ENCODE measurements around the gene SIN3B.

Gene SIN3B

GRCh38 chr19:16917401-16917800 is 88.2 kb downstream of the SIN3B start:
- no peak overlapping the region for H3K4ac ChIP-seq (ENCODE audit: low read depth, low read length)
- no peak overlapping the region for H2BK5ac ChIP-seq (ENCODE audit: low read depth, low read length, poor library complexity)
- H3K27me3 ChIP-seq (ENCODE audit: insufficient read depth, low read length) = peaks cover 2% of the 10 kb centered on the region
- H3K4me1 ChIP-seq (ENCODE audit: control insufficient read depth in 1 of 2, insufficient read depth in 2 of 2, low read length in 2 of 2) = no peaks in the 10 kb centered on the region
- no peaks in the 10 kb centered on the region for H3K79me1 ChIP-seq (ENCODE audit: low read length)
- H4K8ac ChIP-seq (ENCODE audit: low read depth, low read length) = no peak overlapping the region
- no peak overlapping the region for H2AFZ ChIP-seq (ENCODE audit: insufficient read depth, low read length, poor library complexity)
- no peak overlapping the region for H2BK12ac ChIP-seq (ENCODE audit: low read length)
- peaks cover 25% of the 10 kb centered on the region for H3K9me3 ChIP-seq (ENCODE audit: insufficient read depth, low read depth, low read length)
- H3K79me2 ChIP-seq (ENCODE audit: control insufficient read depth, insufficient read depth, low read length, poor library complexity) = no peaks in the 10 kb centered on the region
- H3K14ac ChIP-seq (ENCODE audit: low read length) = no peak overlapping the region
- no peak overlapping the region for H3K27ac ChIP-seq (ENCODE audit: low read depth, low read length)
- H3K9ac ChIP-seq (ENCODE audit: low read length) = no peak overlapping the region
- no CpG with 5 or more reads among the region's 7 CpGs for WGBS (ENCODE audit: extremely low coverage, insufficient coverage, insufficient read length)
- H3K36me3 ChIP-seq (ENCODE audit: control insufficient read depth in 1 of 2, insufficient read depth in 2 of 2, low read length in 2 of 2) = no peaks in the 10 kb centered on the region
- DNase-seq = no peak
- no peak overlapping the region for H3K4me3 ChIP-seq (ENCODE audit: low read depth, low read length)
- no peak overlapping the region for H3K4me2 ChIP-seq (ENCODE audit: low read length)
- H2BK120ac ChIP-seq (ENCODE audit: insufficient read depth, low read length, poor library complexity) = no peak overlapping the region
- H4K12ac ChIP-seq (ENCODE audit: low read depth, low read length) = no peak overlapping the region
- H3K18ac ChIP-seq (ENCODE audit: low read length) = no peak overlapping the region
- H4K91ac ChIP-seq (ENCODE audit: low read depth, low read length) = no peak overlapping the region
- H2AK5ac ChIP-seq (ENCODE audit: low read length) = no peak overlapping the region
- no peak overlapping the region for H3K23ac ChIP-seq (ENCODE audit: low read length)

GRCh38 chr19:16919496-16919895 is 90.3 kb downstream of the SIN3B start:
- Histone ChIP-seq H3K9ac (ENCODE audit: low read length) (no peak overlapping the region), H3K79me2 (ENCODE audit: control insufficient read depth, insufficient read depth, low read length, poor library complexity) (no peaks in the 10 kb centered on the region), H3K27ac (ENCODE audit: low read depth, low read length) (no peak overlapping the region), H3K23ac (ENCODE audit: low read length) (no peak overlapping the region), H3K4ac (ENCODE audit: low read depth, low read length) (no peak overlapping the region), H2AFZ (ENCODE audit: insufficient read depth, low read length, poor library complexity) (no peak overlapping the region), H4K8ac (ENCODE audit: low read depth, low read length) (no peak overlapping the region), H2BK5ac (ENCODE audit: low read depth, low read length, poor library complexity) (no peak overlapping the region), H3K36me3 (ENCODE audit: control insufficient read depth in 1 of 2, insufficient read depth in 2 of 2, low read length in 2 of 2) (no peaks in the 10 kb centered on the region), H2BK120ac (ENCODE audit: insufficient read depth, low read length, poor library complexity) (no peak overlapping the region), H3K27me3 (ENCODE audit: insufficient read depth, low read length) (no peaks in the 10 kb centered on the region), H3K9me3 (ENCODE audit: insufficient read depth, low read depth, low read length) (peaks cover 14% of the 10 kb centered on the region), H4K12ac (ENCODE audit: low read depth, low read length) (no peak overlapping the region), H2AK5ac (ENCODE audit: low read length) (no peak overlapping the region), H3K18ac (ENCODE audit: low read length) (no peak overlapping the region), H2BK12ac (ENCODE audit: low read length) (no peak overlapping the region), H3K14ac (ENCODE audit: low read length) (no peak overlapping the region), H3K4me1 (ENCODE audit: control insufficient read depth in 1 of 2, insufficient read depth in 2 of 2, low read length in 2 of 2) (no peaks in the 10 kb centered on the region), H3K4me3 (ENCODE audit: low read depth, low read length) (no peak overlapping the region), H3K4me2 (ENCODE audit: low read length) (no peak overlapping the region), H3K79me1 (ENCODE audit: low read length) (no peaks in the 10 kb centered on the region), H4K91ac (ENCODE audit: low read depth, low read length) (no peak overlapping the region)
- no peak for DNase-seq
- WGBS (ENCODE audit: extremely low coverage, insufficient coverage, insufficient read length) = no CpG with 5 or more reads among the region's 4 CpGs

DNA sequence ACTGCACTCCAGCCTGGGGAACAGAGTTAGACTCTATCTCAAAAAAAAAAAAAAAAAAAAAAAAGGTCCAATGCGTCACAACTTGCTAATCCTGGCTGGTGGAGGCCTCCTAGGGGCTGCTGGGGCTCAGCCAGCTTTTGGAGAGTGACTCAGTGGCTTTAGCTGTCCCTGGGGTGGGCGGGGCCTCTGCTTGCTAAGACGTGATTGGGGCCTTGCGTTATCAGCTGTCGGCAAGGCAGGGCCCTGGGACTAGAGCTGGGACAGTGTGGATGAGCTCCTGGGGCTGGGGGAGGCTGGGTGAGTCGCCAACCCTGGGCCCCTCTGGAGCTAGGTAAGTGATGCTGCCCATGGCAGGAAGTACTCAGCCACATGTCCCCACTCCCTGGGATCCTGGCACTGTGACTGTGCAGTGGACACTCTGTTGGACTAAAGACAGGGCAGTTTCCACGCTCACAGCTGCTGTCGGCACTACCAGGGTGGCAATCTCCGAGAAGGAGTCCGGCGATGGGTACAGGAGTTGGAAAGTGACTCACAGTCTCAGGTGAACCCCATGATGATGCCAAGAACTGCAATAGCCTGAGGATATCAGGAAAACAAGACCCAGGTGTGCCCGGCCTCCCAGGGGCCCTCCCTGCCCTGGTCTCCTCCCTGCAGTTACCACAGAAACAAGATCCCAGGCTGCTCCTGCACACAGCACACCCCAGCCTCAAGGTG is 91.8 kb downstream of the SIN3B start:
- H3K79me1 ChIP-seq (ENCODE audit: low read length) = no peaks in the 10 kb centered on the region
- no peak overlapping the region for H3K18ac ChIP-seq (ENCODE audit: low read length)
- DNase-seq = peak; percentile 5 to 12
- no peak overlapping the region for H4K12ac ChIP-seq (ENCODE audit: low read depth, low read length)
- H3K23ac ChIP-seq (ENCODE audit: low read length) = no peak overlapping the region
- H2BK5ac ChIP-seq (ENCODE audit: low read depth, low read length, poor library complexity) = no peak overlapping the region
- H3K4me1 ChIP-seq (ENCODE audit: control insufficient read depth in 1 of 2, insufficient read depth in 2 of 2, low read length in 2 of 2) = no peaks in the 10 kb centered on the region
- no peak overlapping the region for H3K14ac ChIP-seq (ENCODE audit: low read length)
- H3K36me3 ChIP-seq (ENCODE audit: control insufficient read depth in 1 of 2, insufficient read depth in 2 of 2, low read length in 2 of 2) = no peaks in the 10 kb centered on the region
- no peak overlapping the region for H3K4me3 ChIP-seq (ENCODE audit: low read depth, low read length)
- no peak overlapping the region for H3K4me2 ChIP-seq (ENCODE audit: low read length)
- no peak overlapping the region for H4K8ac ChIP-seq (ENCODE audit: low read depth, low read length)
- H3K27me3 ChIP-seq (ENCODE audit: insufficient read depth, low read length) = no peaks in the 10 kb centered on the region
- no CpG with 5 or more reads among the region's 12 CpGs for WGBS (ENCODE audit: extremely low coverage, insufficient coverage, insufficient read length)
- no peak overlapping the region for H2AFZ ChIP-seq (ENCODE audit: insufficient read depth, low read length, poor library complexity)
- no peak overlapping the region for H4K91ac ChIP-seq (ENCODE audit: low read depth, low read length)
- H3K79me2 ChIP-seq (ENCODE audit: control insufficient read depth, insufficient read depth, low read length, poor library complexity) = no peaks in the 10 kb centered on the region
- H3K4ac ChIP-seq (ENCODE audit: low read depth, low read length) = no peak overlapping the region
- no peak overlapping the region for H3K27ac ChIP-seq (ENCODE audit: low read depth, low read length)
- no peak overlapping the region for H3K9ac ChIP-seq (ENCODE audit: low read length)
- no peak overlapping the region for H2BK12ac ChIP-seq (ENCODE audit: low read length)
- no peak overlapping the region for H2BK120ac ChIP-seq (ENCODE audit: insufficient read depth, low read length, poor library complexity)
- H3K9me3 ChIP-seq (ENCODE audit: insufficient read depth, low read depth, low read length) = peaks cover 13% of the 10 kb centered on the region
- no peak overlapping the region for H2AK5ac ChIP-seq (ENCODE audit: low read length)

DNA sequence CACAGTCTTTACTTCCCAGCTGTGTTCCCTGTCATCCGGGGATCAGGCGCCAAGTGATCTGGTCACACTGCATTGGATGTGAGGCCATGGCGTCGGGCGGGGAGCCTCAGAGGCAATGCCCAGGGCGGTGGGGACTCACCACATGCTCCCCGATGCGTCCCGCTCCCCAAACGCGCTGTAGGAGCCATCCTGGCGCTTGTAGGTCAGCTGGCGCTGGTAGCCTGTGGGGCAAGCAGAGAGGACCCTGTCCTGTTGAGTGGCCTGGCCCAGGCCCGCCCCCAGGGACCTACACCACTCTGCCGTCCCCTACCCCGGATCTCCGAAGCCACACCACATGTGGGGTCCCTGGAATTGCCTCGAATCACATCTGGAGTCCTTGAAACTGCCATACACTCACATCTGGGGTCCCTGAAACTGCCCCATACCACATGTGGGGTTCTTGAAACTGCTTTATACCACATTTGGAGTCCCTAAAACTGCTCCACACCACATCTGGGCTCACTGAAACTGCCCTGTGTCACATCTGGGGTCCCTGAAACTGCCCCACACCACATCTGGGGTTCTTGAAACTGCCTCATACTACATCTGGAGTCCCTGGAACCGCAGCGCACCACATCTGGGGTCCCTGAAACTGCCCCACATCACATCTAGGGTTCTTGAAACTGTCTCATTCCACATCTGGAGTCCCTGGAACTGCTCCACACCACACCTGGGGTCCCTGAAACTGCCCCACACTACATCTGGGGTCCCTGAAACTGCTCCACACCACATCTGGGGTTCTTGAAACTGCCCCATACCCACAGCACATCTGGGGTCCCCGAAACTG is 92.8 kb downstream of the SIN3B start:
- no peak overlapping the region for H3K23ac ChIP-seq (ENCODE audit: low read length)

More for the DNA sequence above, 92.8 kb downstream of the SIN3B start:
- no CpG with 5 or more reads among the region's 21 CpGs for WGBS (ENCODE audit: extremely low coverage, insufficient coverage, insufficient read length)
- H3K36me3 ChIP-seq (ENCODE audit: control insufficient read depth in 1 of 2, insufficient read depth in 2 of 2, low read length in 2 of 2) = no peaks in the 10 kb centered on the region
- H3K27me3 ChIP-seq (ENCODE audit: insufficient read depth, low read length) = no peaks in the 10 kb centered on the region
- H3K14ac ChIP-seq (ENCODE audit: low read length) = no peak overlapping the region
- no peak overlapping the region for H3K4me3 ChIP-seq (ENCODE audit: low read depth, low read length)
- H2BK120ac ChIP-seq (ENCODE audit: insufficient read depth, low read length, poor library complexity) = no peak overlapping the region
- H2AK5ac ChIP-seq (ENCODE audit: low read length) = no peak overlapping the region
- H2BK12ac ChIP-seq (ENCODE audit: low read length) = no peak overlapping the region
- no peak overlapping the region for H4K8ac ChIP-seq (ENCODE audit: low read depth, low read length)
- H3K9ac ChIP-seq (ENCODE audit: low read length) = no peak overlapping the region
- DNase-seq = no peak
- H3K27ac ChIP-seq (ENCODE audit: low read depth, low read length) = no peak overlapping the region
- H2AFZ ChIP-seq (ENCODE audit: insufficient read depth, low read length, poor library complexity) = no peak overlapping the region
- H3K4ac ChIP-seq (ENCODE audit: low read depth, low read length) = no peak overlapping the region
- no peaks in the 10 kb centered on the region for H3K79me1 ChIP-seq (ENCODE audit: low read length)
- H3K18ac ChIP-seq (ENCODE audit: low read length) = no peak overlapping the region
- no peak overlapping the region for H2BK5ac ChIP-seq (ENCODE audit: low read depth, low read length, poor library complexity)
- no peaks in the 10 kb centered on the region for H3K4me1 ChIP-seq (ENCODE audit: control insufficient read depth in 1 of 2, insufficient read depth in 2 of 2, low read length in 2 of 2)
- H4K12ac ChIP-seq (ENCODE audit: low read depth, low read length) = no peak overlapping the region
- no peaks in the 10 kb centered on the region for H3K79me2 ChIP-seq (ENCODE audit: control insufficient read depth, insufficient read depth, low read length, poor library complexity)
- H3K9me3 ChIP-seq (ENCODE audit: insufficient read depth, low read depth, low read length) = peaks cover 11% of the 10 kb centered on the region
- H3K4me2 ChIP-seq (ENCODE audit: low read length) = no peak overlapping the region
- H4K91ac ChIP-seq (ENCODE audit: low read depth, low read length) = no peak overlapping the region

Measured in trophoblast cell (in vitro differentiated cells and primary cell).